KG1 (cell line): ENCODE measurements around the gene GINS2.

Source experiments
- DNase-seq: peaks from one replicate; lab custom pipeline; 2025; lab: John Stamatoyannopoulos, UW

Gene GINS2

GRCh38 chr16:85716022-85716679 is 27.4 kb upstream of the GINS2 start:
- no peak for DNase-seq

GRCh38 chr16:85715169-85716021 is 26.6 kb upstream of the GINS2 start:
- no peak for DNase-seq

GRCh38 chr16:85712801-85713200 is 24.0 kb upstream of the GINS2 start:
- DNase-seq, result no peak

- no peak for DNase-seq
These were observed 23.3 kb upstream of the GINS2 start for GRCh38 chr16:85711982-85712587.

- DNase-seq, result no peak
These were observed 22.0 kb upstream of the GINS2 start for GRCh38 chr16:85710732-85711131.

DNA sequence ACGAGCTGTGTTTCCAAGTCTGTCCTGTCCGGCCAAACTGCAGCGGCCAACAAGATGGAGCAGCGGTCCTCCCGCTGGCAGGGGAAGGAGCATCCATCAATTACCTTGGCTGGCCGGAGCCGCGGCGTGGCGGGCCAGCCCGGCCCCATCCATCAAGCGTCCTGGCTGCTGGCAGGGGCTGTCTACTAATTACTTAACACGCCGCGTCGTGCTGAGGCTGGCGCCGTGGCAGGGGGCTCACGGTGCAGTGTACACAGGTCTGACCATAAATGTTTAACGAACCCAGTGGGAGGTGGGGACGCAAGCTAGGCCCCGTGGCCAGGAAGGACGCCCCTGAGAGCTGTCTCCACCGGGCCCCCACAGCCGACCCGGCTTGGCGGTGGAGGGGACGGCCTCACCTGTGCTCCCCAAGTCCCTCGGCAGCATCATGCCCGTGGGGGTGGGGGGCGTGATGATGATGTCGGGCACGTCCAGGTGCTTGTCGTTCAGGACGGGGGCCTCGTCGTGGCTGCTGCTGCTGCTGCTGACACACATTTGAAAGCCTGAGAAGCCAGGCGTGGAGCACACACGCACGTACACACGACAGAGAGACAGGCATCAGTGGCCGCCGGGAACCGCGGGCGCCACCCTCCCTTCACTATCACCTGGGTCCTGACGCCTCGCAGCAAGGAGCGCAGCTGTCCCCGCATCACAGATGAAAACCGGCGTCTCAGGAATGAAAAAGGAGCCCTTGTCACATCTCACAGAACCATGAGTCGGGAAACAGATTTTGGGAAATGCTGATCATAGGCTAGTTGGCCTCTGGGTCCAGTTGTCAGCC is 21.2 kb upstream of the GINS2 start:
- no peak for DNase-seq

DNA sequence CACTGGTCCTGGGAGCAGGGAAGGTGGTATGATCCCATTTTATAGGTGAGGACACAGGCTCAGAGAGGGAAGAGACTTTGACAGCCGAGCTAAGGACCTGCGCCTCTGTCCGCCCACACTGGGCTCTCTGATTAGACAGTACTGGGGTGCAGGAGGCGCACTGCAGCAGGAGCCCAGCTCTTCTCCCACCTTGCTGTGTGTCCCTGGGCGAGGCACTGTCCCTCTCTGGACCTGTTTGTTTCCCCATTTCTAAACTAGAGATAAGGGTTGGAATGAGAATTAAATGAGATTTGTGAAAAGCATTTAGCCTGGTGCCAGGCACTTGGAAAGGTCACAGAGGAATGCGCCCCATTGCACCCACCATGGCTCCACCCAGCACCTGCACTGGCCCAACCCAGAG is 19.6 kb upstream of the GINS2 start:
- DNase-seq, result no peak

GRCh38 chr16:85707528-85708095 is 18.9 kb upstream of the GINS2 start:
- no peak for DNase-seq

DNA sequence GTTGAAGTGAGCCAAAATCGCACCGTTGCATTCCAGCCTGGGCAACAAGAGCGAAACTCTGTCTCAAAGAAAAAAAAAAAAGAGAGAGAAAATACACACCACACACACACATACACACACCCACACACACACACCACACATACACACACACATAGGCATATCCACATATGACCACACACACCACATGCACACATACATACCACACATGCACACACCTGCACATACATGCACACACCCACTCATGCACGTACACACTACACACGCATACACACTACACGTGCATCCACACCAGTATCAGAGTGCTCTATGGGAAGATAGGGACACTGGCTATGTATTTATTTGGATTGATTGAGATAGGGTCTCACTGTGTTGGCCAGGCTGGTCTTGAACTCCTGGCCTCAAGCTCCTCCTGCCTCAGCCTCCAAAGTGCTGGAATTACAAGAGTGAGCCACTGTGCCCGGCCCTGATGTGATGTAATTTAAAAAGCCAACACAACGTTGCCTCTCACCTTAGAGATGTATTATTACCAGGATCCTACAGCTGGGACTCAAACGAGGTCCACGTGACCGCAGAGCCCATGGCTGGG is 17.8 kb upstream of the GINS2 start:
- no peak for DNase-seq

DNA sequence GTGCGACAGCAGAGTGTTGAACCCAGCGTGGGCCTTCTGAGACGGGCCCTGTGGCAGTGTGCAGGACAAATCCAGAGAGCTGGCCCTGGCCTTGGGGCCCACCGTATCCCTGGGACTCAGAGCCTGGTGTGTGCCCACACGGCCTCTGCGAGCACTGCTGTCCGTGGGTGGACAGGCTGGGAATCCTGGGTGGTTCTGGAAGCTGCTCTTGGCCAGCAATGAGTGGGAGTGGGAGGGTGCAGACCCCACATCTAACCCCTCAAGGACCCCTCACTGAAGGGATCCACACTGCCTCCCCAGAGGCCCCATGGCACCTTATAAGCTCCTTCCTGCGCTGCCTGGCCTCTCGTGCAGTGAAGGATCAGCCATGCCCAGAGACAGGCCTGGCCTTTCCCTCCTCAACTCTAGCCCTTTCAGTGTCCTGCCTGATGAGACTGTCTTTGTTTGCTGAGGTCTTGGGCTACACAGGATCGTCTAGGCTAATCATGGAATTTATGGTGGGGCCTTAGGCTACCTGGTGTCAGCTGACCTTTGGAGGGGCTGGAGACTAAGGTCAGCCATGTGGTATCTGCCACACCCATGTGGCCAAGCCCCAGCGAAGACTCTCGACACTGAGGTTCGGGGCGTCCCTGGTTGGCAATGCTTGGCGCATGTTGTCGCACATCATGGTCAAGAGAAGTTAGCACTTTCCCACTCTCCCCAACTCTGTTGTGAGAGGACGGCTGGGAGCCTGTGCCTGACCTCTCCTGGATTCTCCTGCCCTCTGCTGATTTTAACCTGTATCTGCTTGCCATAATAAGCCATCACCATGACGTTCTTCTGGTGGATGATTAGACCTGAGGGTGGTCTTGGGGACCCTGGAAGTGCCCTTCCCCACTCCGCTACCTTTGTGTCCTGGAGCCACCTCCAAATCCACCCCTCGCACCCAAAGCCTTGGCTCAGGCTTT is 16.4 kb upstream of the GINS2 start:
- DNase-seq, result no peak

GRCh38 chr16:85704011-85704410 is 15.3 kb upstream of the GINS2 start:
- no peak for DNase-seq

GRCh38 chr16:85699628-85700027 is 10.9 kb upstream of the GINS2 start:
- DNase-seq, result no peak

- DNase-seq, result no peak
These were observed 10.3 kb upstream of the GINS2 start for GRCh38 chr16:85698935-85699558.

DNA sequence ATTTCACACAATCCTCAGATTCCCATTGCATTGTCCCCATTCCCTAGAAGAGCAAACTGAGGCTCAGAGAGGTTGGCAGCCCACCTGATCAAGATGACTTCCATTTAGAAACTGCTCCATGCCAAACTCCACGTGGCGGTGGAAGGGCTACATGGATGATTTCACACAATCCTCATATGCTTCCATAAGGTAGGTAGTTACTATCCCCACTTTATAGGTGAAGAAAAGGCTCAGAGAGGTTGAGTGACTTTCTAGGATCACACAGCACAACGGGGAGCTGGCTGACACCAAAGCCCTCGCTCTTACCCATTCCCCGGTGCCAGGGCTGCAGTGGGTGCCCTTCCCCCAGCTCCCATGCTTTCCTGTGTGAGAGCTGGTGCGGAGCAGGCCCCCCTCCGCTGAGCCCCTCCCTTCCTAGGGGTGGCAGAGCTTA is 9.7 kb upstream of the GINS2 start:
- DNase-seq, result no peak

GRCh38 chr16:85697431-85697830 is 8.7 kb upstream of the GINS2 start:
- DNase-seq, result no peak

GRCh38 chr16:85696781-85697180 is 8.0 kb upstream of the GINS2 start:
- DNase-seq, result no peak

DNA sequence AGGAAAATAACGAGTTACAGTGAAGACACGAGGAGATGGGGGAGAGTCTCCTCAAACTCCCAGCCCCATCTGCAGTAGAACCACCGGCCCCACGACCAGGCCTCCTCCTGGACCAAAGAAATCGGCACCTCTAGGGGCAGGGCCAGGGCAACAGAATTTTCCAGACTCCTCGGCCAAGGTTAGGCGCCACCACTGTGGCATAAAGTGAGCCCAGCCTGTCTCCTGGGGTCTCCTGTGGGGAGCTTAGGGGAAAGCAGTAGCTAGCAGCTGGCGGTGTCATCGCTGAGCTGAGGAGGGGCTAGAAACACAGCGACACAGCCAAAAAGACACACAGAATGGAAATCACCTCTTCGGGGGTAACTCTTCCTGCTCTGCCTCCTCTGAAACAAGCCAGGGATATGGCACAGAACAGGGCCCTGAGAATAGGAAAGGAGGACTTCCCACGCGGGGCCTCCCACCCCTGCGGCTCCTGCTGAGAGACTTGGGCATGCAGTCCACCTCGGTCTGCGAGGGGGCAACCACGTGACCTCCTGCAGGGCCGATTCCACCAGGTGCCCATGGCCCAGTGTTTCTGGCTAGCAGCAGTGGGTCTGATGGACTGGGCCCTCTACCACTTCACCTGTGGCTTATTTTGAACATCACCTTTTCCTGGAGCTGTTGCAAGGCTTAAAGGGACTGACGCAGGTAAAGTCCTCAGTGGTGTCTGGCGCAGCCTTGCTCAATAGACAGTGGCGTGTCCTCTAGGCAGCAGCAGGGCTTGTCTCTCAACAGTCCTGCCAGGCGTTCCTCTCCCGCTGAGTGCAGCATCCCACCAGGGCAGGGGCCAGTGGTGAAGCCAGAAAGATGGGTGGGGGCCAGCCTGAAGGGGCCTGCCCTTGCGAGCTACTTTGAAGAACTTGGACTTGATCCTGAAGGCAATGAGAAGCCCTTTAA is 6.7 kb upstream of the GINS2 start:
- no peak for DNase-seq

DNA sequence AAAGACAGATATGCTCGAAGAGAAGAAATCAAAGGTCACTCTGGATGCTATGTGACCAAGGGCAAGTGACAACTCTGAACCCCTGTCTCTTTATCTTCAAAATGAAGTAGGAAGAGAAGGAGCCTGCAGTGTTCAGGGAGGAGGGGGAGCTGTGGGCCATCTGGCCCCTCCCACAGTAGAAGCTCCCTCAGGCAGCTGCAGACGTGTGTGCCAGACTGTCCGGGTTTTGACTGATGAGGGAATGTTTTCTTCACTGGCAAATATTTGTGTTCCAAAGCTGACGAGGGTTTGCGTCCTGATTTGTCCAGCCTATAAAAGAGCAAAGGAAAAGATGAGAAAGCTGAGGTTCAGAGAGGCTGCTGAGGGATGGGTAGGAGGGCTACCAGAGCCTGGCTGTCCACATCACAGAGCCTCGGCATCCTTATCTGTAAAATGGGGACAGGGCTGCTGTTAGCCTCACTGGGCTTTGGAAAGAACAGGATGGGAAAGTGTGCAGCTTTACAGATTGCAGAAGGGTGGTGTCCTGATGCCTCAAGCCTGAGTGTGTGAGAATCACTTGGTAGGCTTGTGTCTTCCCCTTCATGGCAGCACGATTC is 1.8 kb upstream of the GINS2 start:
- DNase-seq, result no peak
